M059J (cell line): ENCODE measurements around the gene GLIS1. TPM values are rescaled to one million over a fixed set of nuclear protein-coding genes. Genes with fewer than 3 reads are reported as not detected.

ENCODE experiments used
- DNase-seq: peaks from one replicate; pipeline ENCODE4 v3.0.0-alpha.2; 2012; ENCODE audit warnings: low read depth
- total RNA-seq: library from RNA; depleted of rRNA; stranded (reverse); fragments of >200 nt; shearing (Covaris generic); gene quantifications from 2 replicates; pipeline ENCODE4 v1.2.3, GENCODE V29; 2014

The GLIS1 gene
- total RNA-seq, 1 experiment from 2014 or later, result 3.0 TPM

GRCh38 chr1:53678938-53679825 lies 59.8 kb downstream of the GLIS1 start:
- no peak for DNase-seq

- no peak for DNase-seq
These were observed 60.5 kb downstream of the GLIS1 start for GRCh38 chr1:53678507-53678906.

GRCh38 chr1:53678046-53678445 lies 60.9 kb downstream of the GLIS1 start:
- DNase-seq, result no peak

GRCh38 chr1:53677486-53677885 lies 61.5 kb downstream of the GLIS1 start:
- no peak for DNase-seq

- no peak for DNase-seq
These were observed 66.2 kb downstream of the GLIS1 start for GRCh38 chr1:53672785-53673184.

- DNase-seq, result no peak
These were observed 66.7 kb downstream of the GLIS1 start for GRCh38 chr1:53672243-53672642.

- DNase-seq, result no peak
These were observed 69.3 kb downstream of the GLIS1 start for GRCh38 chr1:53669621-53670191.

GRCh38 chr1:53666566-53666965 lies 72.4 kb downstream of the GLIS1 start:
- DNase-seq, result no peak

GRCh38 chr1:53665996-53666395 lies 73.0 kb downstream of the GLIS1 start:
- no peak for DNase-seq

GRCh38 chr1:53663529-53664300 lies 75.2 kb downstream of the GLIS1 start:
- peak; percentile 78 for DNase-seq

GRCh38 chr1:53662951-53663350 lies 76.0 kb downstream of the GLIS1 start:
- no peak for DNase-seq

GRCh38 chr1:53662169-53662568 lies 76.8 kb downstream of the GLIS1 start:
- DNase-seq, result no peak

GRCh38 chr1:53661496-53661895 lies 77.5 kb downstream of the GLIS1 start:
- no peak for DNase-seq

GRCh38 chr1:53660666-53661065 lies 78.3 kb downstream of the GLIS1 start:
- no peak for DNase-seq

- DNase-seq, result no peak
These were observed 79.5 kb downstream of the GLIS1 start for GRCh38 chr1:53659436-53659835.

GRCh38 chr1:53658489-53659230 lies 80.3 kb downstream of the GLIS1 start:
- DNase-seq, result no peak

GRCh38 chr1:53657891-53658396 lies 81.0 kb downstream of the GLIS1 start:
- DNase-seq, result no peak

GRCh38 chr1:53657531-53657805 lies 81.5 kb downstream of the GLIS1 start:
- no peak for DNase-seq

- DNase-seq, result peak; percentile 52
These were observed 82.0 kb downstream of the GLIS1 start for GRCh38 chr1:53656747-53657530.

- peak; percentile 90 for DNase-seq
These were observed 82.8 kb downstream of the GLIS1 start for GRCh38 chr1:53655931-53656746.
